A673 (cell line): ENCODE results near the gene EXD3.

Source experiments
- CTCF ChIP-seq: fragments of 300-800, 200-600 bp; sonication (generic); conservative IDR thresholded peaks from 2 replicates; pipeline ENCODE4 v1.5.1; 2017; ENCODE audit warnings: low read depth, mild to moderate bottlenecking, antibody characterized with exemption, low read length, moderate library complexity, mixed read lengths
- EZH2 ChIP-seq: fragments of 200-600 bp; sonication (generic); IDR thresholded peaks from 2 replicates; pipeline ENCODE4 v1.6.1; 2017; ENCODE audit warnings: borderline replicate concordance, low read depth, mild to moderate bottlenecking, mixed read lengths, antibody characterized with exemption, low read length; ENCODE audit not compliant: poor library complexity, severe bottlenecking

DNA sequence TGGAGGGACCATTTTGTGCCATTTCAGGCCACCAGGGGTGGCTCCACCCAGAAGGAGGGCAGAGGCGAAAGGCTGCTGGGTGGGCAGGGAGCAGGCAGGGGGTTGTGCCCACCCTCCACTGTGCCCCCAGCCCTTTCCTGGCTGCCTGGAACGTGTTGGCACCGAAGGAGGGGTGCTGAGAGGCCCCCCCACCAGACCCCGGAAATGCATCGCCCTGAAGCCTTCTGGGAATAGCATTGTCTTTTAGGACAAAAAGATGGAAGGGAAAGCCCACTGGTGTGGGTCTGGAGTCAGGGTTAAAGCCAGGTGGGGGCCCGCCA lies 5.3 kb upstream of the EXD3 start:
- TF ChIP-seq CTCF (no peak), EZH2 (no peak)
